GM18867 (cell line): Measurements from ENCODE around the gene ARHGAP11A.
"Not testable (repeated sequence)": the region's sequence is repeated elsewhere in the genome, so short reads cannot be mapped to it uniquely, and the experiment has no call there.

Experiments used
- ATAC-seq: cut with Tn5 transposase; IDR thresholded peaks from one replicate; pipeline ENCODE4 v1.9.1; 2021; ENCODE audit warnings: mild to moderate bottlenecking, moderate library complexity; ENCODE audit not compliant: unreplicated experiment

ARHGAP11A gene, protein sequence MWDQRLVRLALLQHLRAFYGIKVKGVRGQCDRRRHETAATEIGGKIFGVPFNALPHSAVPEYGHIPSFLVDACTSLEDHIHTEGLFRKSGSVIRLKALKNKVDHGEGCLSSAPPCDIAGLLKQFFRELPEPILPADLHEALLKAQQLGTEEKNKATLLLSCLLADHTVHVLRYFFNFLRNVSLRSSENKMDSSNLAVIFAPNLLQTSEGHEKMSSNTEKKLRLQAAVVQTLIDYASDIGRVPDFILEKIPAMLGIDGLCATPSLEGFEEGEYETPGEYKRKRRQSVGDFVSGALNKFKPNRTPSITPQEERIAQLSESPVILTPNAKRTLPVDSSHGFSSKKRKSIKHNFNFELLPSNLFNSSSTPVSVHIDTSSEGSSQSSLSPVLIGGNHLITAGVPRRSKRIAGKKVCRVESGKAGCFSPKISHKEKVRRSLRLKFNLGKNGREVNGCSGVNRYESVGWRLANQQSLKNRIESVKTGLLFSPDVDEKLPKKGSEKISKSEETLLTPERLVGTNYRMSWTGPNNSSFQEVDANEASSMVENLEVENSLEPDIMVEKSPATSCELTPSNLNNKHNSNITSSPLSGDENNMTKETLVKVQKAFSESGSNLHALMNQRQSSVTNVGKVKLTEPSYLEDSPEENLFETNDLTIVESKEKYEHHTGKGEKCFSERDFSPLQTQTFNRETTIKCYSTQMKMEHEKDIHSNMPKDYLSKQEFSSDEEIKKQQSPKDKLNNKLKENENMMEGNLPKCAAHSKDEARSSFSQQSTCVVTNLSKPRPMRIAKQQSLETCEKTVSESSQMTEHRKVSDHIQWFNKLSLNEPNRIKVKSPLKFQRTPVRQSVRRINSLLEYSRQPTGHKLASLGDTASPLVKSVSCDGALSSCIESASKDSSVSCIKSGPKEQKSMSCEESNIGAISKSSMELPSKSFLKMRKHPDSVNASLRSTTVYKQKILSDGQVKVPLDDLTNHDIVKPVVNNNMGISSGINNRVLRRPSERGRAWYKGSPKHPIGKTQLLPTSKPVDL

GRCh38 chr15:32615051-32615870, at the start of gene ARHGAP11A:
Gene ARHGAP11A, plus strand, starts transcription at chr15:32615504. Its CDS starts 708 bp downstream, at chr15:32616212.
- peak; percentile 76 for ATAC-seq

DNA sequence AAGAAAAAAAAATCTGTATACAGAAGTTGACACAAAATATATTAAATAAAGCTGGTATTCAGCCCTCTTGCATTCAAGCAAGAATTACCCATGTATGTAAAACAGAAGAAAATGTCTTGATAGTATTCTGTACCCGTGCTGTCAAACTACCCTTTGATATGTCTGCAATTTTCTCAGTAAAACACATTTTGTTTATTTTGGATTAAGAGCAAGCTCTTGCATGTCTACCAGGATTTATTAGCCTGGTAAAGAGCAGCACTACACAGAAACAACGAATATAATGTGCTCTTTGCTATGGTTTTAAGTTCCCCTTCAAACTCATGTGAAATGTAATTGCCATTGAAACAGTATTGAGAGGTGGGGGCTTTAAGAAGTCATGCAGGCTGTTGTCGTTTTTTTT, 46.3 kb upstream of the ARHGAP11A start:
- not testable (repeated sequence) for ATAC-seq

- ATAC-seq = not testable (repeated sequence)
Observed at GRCh38 chr15:32578482-32578881, 36.8 kb upstream of the ARHGAP11A start.

DNA sequence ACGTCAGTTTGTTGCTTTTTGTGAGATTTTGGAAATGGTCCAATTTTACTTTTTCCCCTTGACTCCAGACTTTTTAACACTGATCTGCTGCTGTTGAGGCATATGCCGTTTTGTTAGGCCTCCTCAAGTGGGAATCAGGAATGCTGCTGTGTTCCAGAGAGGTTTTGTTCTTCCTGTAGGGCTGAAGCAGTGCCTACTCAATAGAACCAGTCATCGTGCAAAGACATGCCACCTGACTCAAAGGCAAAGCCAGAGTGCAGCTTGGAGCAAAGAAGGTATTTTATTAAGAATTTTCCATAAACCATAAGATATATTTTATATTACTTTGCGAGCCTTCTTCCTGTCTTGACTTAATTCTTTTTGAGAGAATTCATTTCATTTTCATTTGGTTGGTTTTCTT, 29.5 kb upstream of the ARHGAP11A start:
- ATAC-seq = not testable (repeated sequence)

DNA sequence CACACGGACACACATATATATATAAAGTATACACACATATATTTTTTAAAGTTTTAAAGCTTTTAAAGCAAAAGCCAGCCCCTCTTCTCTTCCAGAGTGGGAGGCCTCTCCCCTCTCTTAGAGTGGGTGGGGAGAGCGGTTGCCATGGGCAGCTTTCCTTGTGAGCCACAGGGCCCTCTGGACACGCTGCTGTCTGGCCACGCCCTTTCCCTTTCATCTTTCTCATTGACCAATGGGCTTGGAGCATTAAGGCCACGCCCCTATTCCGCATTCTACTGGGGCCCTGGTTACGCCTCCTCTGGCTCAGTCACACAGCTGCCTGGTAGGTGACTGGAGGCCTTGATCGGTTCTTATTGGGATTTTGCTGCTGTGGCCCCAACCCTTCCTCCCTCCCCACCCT, 22.2 kb upstream of the ARHGAP11A start, which contains the start of gene GOLGA8N:
GOLGA8N (plus strand) TSS at position 306 of the 400 bp plus-strand sequence.
- not testable (repeated sequence) for ATAC-seq

- not testable (repeated sequence) for ATAC-seq
Observed at GRCh38 chr15:32609518-32609917, 5.8 kb upstream of the ARHGAP11A start.

GRCh38 chr15:32610719-32611118, 4.6 kb upstream of the ARHGAP11A start:
- not testable (repeated sequence) for ATAC-seq

GRCh38 chr15:32614712-32615050, 623 bp upstream of the ARHGAP11A start:
- peak; percentile 22 for ATAC-seq

GRCh38 chr15:32615871-32616426, 645 bp downstream of the ARHGAP11A start:
- ATAC-seq = peak; percentile 13

GRCh38 chr15:32636410-32636809, 21.1 kb downstream of the ARHGAP11A start:
- ATAC-seq = no peak

DNA sequence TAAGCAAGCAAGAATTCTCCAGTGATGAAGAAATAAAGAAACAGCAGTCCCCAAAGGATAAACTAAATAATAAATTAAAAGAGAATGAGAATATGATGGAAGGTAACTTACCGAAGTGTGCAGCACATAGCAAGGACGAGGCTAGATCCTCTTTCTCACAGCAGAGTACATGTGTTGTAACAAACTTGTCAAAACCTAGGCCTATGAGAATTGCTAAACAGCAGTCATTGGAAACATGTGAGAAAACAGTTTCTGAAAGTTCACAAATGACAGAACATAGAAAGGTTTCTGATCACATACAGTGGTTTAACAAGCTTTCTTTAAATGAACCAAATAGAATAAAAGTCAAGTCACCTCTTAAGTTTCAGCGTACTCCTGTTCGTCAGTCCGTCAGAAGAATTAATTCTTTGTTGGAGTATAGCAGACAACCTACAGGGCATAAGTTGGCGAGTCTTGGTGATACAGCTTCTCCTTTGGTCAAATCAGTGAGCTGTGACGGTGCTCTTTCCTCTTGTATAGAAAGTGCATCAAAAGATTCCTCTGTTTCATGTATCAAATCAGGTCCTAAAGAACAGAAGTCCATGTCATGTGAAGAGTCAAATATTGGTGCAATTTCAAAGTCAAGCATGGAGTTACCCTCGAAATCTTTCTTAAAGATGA, 21.7 kb downstream of the ARHGAP11A start:
- peak; percentile 75 for ATAC-seq

DNA sequence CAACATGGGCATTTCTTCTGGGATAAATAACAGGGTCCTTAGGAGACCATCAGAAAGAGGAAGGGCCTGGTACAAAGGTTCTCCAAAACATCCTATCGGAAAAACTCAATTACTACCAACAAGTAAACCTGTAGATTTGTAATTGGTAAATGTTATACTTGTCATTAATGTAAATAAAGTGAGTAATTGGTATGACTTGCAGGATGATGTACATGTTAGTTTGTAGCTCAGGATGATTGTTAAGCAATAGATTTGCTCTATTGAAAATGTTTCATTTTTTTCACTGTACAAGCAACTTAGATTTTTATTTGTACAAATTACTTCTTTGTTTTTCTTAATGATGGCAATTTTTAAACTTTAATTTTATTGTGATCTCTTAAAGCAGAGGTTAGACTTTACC, 22.4 kb downstream of the ARHGAP11A start:
- ATAC-seq = no peak

- ATAC-seq = no peak
Observed at GRCh38 chr15:32641517-32642059, 26.3 kb downstream of the ARHGAP11A start, which contains the start of gene SCG5. Gene SCG5, plus strand, starts transcription at chr15:32641710. Its CDS starts 1,883 bp downstream, at chr15:32643593.

GRCh38 chr15:32642667-32643435, 27.5 kb downstream of the ARHGAP11A start:
- no peak for ATAC-seq

DNA sequence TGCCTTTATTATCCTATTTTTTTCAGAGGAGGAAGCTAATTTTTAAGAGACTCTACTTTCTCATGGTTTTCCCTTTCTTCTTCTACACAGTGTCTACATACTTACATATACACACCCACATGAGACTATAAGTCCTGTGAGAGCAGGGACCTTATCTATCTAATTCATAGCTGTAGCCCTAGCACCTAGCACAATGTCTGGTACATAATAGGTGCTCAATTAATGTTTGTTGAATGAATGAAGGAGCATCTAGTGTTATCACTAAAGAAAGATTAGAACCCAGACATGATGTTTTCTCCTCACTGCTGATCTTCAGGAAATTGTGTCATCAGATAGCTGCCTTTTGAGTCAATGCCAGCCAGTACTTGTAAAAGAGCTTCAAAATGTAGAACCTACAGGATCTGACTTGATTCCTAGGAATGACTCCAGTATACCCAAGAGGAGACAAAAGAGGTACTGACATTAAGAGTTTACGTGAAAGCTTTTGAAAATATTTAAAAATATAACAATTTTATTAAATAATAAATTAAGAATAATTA, 28.7 kb downstream of the ARHGAP11A start:
- ATAC-seq = no peak

GRCh38 chr15:32646291-32646690, 31.0 kb downstream of the ARHGAP11A start:
- ATAC-seq = no peak

DNA sequence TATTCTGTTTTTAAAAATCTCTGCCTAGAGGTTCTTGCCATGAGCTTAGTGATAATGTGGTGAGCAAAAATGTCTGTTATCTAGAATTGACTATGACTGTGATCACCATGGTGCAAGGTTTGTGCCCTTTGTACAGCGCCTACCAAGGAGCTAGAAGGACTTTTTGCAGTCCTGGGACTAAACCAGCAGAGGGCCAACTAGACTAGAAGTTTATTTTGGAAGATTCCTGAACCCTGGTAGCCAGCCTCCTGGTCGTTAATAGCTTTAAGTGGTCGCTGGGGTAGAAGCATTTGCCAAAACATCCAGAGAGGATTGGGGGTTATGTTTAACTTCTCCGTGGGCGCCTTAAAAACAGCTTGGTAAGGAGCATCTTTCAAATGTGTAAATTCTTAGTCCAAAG, 34.0 kb downstream of the ARHGAP11A start:
- ATAC-seq = no peak

DNA sequence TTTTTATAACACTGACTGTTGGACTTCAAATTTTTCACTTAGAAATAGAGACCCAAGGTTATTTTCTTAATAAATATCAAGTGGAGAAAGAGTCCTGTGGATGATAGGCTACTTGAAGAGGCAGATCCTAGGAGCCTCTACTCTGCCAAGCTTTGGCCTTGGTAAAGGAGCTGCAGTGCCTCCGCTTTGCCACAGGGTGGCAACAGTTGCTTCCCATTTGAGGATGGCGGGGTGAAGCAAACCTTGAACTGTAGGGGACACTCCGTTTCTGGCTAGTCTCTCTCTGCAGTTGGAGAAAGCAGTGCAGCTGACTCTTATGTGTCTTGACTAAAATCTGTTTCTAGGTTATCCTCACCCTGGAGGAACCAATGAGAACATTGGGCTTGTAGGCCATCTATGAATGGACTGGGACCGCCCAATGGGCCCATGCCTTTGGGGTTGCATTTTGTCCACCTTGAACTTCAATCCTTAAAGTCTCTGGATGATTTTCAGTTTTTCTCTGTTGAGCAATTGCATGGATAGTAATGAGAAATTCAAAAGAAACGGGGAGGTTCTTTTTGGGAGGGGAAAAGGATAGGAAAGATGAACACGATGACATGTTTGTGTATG, 36.0 kb downstream of the ARHGAP11A start:
- ATAC-seq = peak; percentile 91
